ENCODE results near the gene ETV2.

GRCh38 chr19:35628264-35628564 is 13.3 kb upstream of the ETV2 start:
- TF ChIP-seq, protein P1, sequence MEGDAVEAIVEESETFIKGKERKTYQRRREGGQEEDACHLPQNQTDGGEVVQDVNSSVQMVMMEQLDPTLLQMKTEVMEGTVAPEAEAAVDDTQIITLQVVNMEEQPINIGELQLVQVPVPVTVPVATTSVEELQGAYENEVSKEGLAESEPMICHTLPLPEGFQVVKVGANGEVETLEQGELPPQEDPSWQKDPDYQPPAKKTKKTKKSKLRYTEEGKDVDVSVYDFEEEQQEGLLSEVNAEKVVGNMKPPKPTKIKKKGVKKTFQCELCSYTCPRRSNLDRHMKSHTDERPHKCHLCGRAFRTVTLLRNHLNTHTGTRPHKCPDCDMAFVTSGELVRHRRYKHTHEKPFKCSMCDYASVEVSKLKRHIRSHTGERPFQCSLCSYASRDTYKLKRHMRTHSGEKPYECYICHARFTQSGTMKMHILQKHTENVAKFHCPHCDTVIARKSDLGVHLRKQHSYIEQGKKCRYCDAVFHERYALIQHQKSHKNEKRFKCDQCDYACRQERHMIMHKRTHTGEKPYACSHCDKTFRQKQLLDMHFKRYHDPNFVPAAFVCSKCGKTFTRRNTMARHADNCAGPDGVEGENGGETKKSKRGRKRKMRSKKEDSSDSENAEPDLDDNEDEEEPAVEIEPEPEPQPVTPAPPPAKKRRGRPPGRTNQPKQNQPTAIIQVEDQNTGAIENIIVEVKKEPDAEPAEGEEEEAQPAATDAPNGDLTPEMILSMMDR (IDR thresholded peaks at IDR 0.05; ENCODE audit: insufficient read depth, low read depth, low read length): no peak
- no peak for TF ChIP-seq EZH2 (IDR thresholded peaks at IDR 0.05; ENCODE audit: insufficient read depth, low read length)
